Measurements from ENCODE around the gene CHRDL1.

GRCh38 chrX:110750526-110751189 lies 45.0 kb downstream of the CHRDL1 start:
- TF ChIP-seq GLIS3 (CRISPR knock-in tag; IDR thresholded peaks at IDR 0.05): no peak
- no peak for TF ChIP-seq TCF4 (CRISPR knock-in tag; IDR thresholded peaks at IDR 0.05; ENCODE audit: borderline replicate concordance)
- TF ChIP-seq CSDC2 (CRISPR knock-in tag; IDR thresholded peaks at IDR 0.05): no peak
- no peak for TF ChIP-seq ZC3H10 (CRISPR knock-in tag; IDR thresholded peaks at IDR 0.05)
- no peak for TF ChIP-seq CSRNP3 (CRISPR knock-in tag; IDR thresholded peaks at IDR 0.05)
- no peak for TF ChIP-seq PPARA (CRISPR knock-in tag; IDR thresholded peaks at IDR 0.05; ENCODE audit: borderline replicate concordance)
- no peak for TF ChIP-seq BACH2 (CRISPR knock-in tag; IDR thresholded peaks at IDR 0.05; ENCODE audit: borderline replicate concordance)
- no peak for TF ChIP-seq TOX (CRISPR knock-in tag; IDR thresholded peaks at IDR 0.05; ENCODE audit: borderline replicate concordance)
